ENCODE data around the gene CCNB1IP1.
"Not testable (repeated sequence)": the region's sequence is repeated elsewhere in the genome, so short reads cannot be mapped to it uniquely, and the experiment has no call there.

The CCNB1IP1 gene

DNA sequence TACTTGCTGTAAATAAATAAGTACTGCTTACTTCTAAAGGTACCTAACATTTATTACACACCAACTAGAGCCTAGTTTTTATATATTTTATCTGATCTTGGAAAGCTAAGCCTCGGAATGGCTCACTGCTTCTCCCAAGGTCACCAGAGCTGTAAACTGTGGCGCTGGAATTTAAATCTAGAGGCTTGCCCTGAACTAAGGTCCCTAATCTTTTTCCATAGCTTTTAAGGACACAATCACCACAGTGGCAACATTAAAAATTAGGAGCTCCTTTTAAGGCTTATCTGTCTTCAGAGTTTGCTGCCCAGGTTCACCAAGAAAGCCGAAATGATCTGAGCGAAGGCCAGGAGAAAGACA lies 670 bp downstream of the CCNB1IP1 start:
- no peak for DNase-seq (ENCODE audit: low read depth in 2 of 2)

DNA sequence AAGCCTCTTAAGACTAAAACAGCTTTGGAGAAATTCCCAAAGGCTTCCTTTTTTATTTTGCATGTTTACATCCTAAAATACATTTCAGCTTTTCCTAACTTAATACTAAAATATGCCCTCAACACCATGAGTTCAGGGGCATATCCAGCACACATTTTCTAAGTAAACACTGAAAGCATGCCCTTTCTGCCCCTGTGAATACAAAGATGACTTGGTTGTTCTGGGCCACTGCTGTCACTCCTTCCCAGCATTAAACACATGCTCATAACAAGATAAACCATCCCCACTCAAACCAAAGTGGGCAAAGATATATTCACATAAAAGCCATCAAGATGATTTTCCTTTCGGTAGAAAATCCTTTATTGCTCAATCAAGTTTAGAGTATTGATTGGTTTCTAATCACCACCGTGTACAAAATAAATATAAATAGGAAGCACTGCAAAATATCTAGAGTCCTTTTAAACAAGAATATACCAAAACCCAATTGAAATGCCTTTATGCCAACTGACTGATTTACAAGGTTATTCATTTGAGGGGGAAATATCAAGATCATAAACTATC lies 1.9 kb downstream of the CCNB1IP1 start:
- DNase-seq (ENCODE audit: low read depth in 2 of 2): no peak

DNA sequence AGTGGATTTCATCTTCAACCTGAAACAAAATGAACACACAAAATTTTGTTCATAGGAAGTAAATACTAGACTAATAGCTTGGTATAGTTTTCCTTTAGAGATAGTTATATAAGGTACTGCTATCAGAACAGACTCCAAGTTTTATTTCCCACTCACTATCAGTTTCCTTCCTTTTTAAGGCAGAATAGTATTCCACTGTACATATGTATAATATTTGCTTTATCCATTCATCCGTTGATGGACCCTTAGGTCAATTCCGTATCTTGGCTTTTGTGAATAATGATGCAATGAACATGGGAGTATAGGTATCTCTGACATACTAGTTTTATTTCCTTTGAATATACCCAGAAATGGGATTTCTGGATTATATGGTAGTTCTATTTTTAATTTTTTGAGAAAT lies 3.7 kb downstream of the CCNB1IP1 start:
- DNase-seq (ENCODE audit: low read depth in 2 of 2): no peak

DNA sequence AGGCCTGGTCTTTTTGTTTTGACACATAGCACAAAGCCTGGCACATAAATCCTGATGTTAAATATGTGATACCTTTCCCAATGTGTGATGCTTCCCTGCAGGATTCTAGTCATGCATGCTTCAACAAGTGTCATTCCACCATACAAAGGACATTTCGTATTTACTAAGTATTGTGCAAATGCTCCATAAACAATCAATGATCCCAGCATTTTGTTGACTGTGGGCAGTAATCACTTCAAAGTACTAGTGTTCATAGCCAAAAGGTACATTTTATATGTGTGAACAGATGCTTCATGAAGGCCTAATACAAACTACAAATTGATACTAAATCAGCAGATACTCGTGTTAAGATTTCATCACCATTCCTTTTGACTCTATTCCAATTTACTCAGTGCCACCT lies 4.4 kb downstream of the CCNB1IP1 start:
- DNase-seq (ENCODE audit: low read depth in 2 of 2): no peak

DNA sequence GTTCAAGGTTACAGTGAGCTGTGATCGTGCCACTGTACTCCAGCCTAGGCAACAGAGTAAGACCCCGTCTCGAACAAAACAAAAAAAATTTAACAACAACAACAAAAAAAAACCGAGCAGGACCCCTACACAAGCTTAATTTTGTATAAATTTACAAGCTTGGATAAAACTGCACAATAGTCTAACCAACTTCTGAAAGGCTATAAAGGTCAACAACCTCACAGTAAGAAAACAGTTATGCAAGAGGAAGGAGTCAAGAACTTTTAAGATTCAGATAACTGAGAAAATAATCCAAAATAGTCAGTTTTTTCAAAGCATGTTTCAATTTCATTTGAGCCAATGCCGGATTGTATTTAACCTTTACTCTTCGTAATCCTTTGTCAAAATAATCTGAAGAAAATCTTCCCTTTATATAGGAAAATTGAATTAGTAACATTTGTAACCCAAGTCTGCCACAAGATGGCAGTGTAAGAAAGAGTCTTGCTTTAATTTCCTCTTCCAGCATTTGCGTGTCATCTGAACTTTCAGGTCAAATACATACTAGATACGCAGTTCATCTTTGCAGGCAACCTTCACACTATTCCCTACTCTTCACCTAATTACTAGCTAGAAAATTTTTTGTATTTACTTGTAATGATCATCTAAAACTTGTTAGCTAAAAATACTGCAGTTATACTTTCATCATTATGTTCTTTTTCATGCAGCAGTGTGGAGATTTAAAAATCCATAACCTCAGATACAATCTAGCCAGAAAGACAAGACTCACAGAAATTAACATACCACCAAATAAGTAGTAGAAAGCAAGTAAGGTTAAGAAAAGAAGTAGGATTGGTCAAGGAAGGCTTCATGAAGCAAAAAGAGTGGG lies 5.8 kb downstream of the CCNB1IP1 start:
- DNase-seq (ENCODE audit: low read depth in 2 of 2): no peak

DNA sequence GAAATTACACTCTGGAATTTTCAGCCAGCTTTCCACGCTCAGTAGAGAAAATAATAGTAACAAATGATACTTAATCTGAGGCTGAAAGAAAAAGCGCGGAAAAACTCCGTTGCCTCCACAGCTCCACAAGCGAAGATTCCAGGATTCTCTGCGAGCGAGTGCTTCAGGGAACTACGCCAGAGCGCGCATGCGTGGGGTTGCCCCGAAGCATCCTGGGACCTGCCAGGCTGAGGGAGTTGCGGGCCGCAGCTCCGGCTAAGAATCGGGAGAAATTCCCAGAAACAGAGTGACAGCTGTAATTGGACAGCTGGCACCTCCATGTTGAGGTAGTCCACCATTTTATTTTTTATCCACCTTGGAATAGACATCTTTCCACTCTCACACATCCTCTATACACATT lies 15.4 kb downstream of the CCNB1IP1 start:
- no peak for DNase-seq (ENCODE audit: low read depth in 2 of 2)

DNA sequence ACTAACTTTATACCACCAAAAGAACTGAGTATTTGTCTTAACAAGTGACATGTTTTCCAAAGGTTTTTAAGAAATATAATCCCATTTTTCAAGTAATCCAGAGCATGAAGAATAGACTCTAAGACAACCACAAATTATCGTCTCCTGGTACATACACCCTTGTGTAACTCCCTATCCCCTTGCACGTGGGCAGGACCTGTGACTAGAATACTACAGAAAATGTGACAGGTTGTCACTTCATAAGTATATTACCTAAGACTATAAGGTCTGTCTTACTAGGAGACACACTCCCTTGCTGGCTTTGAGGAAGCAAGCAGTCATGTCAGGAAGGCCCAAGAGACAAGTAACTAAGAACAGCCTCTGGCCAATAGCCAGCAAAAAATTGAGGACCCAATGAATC lies 19.1 kb downstream of the CCNB1IP1 start:
- no peak for DNase-seq (ENCODE audit: low read depth in 2 of 2)

DNA sequence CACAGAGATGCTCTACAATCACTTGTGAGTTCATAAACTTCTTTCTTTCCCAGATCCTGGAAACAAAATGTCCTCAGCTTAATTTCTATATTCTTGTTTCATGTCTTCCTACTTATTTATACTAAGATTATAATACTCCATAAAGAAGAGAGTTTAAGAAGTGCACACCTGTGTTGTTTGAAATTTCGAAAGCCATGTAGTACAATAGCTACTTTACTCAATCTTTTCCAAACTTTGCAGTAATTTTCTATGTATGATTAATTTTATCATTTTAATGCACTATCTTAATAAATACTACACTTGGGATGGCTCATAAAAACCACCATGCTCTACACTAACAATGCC lies 27.0 kb downstream of the CCNB1IP1 start:
- no peak for DNase-seq (ENCODE audit: low read depth in 2 of 2)

DNA sequence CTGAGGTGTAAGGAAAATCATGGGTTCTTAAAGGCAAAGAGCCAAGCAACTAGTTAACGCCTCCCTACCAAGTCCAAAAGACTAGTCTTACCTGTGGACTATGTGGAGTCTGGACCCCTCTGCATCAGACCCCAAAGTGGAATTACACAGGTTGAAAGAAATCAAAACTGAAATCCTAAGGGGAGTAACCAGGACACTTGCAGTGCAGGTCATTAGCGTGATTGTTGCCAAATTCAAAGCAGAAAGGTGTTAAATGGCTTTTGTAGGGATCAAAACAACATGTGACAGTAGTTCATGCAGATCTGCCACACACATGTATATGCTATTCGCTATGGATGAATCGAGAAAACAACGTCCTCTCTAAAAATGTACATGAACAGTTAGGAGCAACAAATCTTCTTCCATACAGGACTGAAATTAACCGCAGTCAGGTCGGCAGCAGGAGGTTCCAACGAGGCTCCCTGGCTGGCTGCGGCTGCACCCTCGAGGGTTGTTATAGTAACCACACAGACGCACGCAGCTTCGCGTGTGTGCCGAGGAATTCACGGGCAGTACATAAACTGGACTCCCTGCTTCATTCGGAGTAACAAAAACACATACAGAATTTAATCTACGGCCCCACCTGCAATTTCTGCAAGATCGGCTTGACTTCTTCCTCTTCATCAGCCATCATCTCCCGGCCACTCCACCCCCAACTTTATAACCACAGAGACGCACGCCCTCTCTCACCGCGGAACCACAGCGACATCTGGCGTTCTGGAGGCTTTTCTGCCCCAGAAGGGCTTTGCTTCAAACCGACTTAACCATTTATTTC lies 27.6 kb downstream of the CCNB1IP1 start, which contains the start of gene TTC5:
Gene TTC5 (minus strand): TSS at position 687 of the 814 bp plus-strand sequence. CDS start 14 bp downstream, at position 673.
- DNase-seq (ENCODE audit: low read depth in 2 of 2): peak; percentile 77 to 84

DNA sequence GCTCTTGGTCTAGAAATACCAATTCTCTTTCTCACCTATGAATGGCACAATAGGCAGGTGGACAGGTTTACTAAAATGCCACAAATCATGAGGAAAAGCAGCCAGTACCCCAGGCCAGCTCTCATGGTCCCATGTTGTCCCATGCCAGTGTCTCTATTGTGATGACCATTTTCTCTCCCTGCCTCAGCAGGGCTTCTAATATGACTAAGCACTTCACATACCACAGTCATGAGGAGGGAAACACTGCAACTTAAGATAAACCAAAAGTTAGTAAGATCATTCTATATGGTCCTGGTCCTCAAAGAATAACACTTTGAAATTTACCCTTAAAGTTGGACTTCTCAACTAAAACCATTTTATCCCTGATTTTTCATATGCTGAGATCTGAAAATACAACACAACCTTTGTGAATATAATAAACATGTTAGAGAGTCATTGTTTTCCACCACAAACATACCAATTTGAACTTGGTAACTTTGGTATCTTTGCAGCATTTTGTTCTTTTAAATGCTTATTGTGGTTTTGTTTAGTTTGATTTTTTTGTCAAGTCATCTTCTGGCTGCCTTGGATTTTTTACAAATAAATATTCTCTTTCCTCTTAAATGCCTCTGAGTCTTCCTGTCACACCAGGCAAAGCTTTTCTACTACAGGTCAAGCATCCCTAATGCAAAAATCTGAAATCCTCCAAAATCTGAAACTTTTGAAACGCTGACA lies 30.9 kb downstream of the CCNB1IP1 start:
- no peak for DNase-seq (ENCODE audit: low read depth in 2 of 2)

DNA sequence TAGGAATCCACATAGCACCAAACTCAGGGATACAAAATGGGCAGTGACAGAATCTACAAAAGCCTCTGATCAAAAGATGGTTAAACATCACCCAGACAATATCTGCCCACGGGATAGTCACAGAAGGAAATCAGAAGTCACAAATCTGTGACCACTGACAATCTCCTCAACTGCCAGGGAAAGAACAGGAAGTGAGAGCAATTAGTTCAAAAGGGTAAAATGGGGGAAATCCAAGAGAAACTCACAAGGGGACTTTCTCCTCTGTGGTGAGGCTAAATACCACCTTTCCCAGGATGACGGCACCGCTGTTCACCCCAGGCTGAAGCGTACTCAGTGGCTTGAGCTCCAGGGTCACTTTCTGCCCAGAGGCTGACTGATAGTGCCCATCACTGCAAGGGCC lies 38.0 kb downstream of the CCNB1IP1 start:
- no peak for DNase-seq (ENCODE audit: low read depth in 2 of 2)

DNA sequence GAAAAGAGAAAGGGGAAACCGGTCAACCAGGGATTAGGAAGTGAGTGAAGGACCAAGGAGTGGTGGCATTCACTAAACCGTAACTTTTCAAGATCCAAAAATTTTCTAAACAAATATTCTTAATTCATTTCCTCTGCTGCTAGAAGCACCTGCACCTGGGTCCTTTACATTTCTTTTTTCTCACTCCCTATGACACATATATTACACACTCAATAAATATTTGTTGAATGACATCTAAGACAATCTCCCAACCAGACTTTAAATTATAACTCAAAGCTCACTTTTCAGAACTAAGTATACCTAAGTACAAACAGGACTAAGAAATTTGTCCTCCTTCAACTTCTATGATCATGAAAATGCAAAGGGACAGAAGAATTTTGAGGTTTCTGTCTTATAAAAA lies 38.4 kb downstream of the CCNB1IP1 start:
- DNase-seq (ENCODE audit: low read depth in 2 of 2): no peak

DNA sequence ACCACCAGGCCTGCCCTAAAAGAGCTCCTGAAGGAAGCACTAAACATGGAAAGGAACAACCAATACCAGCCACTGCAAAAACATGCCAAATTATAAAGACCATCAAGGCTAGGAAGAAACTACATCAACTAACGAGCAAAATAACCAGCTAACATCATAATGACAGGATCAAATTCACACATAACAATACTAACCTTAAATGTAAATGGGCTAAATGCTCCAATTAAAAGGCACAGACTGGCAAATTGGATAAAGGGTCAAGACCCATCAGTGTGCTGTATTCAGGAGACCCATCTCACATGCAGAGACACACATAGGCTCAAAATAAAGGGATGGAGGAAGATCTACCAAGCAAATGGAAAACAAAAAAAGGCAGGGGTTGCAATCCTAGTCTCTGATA lies 51.1 kb downstream of the CCNB1IP1 start:
- not testable (repeated sequence) for DNase-seq (ENCODE audit: low read depth in 2 of 2)

DNA sequence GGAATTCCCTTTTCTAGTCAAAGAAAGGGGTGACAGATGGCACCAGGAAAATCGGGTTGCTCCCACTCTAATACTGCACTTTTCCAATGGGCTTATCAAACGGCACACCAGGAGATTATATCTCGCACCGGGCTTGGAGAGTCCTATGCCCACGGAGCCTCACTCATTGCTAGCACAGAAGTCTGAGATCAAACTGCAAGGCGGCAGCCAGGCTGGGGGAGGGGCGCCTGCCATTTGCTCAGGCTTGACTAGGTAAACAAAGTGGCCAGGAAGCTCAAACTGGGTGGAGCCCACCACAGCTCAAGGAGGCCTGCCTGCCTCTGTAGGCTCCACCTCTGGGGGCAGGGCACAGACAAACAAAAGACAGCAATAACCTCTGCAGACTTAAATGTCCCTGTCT lies 52.8 kb downstream of the CCNB1IP1 start:
- not testable (repeated sequence) for DNase-seq (ENCODE audit: low read depth in 2 of 2)

DNA sequence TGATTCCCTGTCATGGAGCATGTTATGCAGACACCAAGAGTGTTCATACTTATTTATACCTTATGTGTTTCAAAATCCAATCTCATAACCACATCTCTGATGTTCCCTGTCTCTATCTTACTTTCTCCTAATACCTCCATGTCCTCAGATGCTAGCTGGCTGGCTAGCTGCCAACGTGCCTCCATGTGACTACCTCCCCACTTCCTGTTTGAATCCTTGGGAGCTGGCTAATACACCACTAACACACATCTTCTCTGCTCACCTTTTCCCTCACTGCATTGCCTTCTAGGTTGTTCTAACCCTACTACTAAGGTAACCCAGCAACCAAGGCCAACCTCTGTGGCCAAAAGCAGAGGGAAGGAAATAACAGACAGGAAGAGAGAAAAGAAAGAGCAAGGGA lies 54.7 kb downstream of the CCNB1IP1 start:
- DNase-seq (ENCODE audit: low read depth in 2 of 2): no peak

DNA sequence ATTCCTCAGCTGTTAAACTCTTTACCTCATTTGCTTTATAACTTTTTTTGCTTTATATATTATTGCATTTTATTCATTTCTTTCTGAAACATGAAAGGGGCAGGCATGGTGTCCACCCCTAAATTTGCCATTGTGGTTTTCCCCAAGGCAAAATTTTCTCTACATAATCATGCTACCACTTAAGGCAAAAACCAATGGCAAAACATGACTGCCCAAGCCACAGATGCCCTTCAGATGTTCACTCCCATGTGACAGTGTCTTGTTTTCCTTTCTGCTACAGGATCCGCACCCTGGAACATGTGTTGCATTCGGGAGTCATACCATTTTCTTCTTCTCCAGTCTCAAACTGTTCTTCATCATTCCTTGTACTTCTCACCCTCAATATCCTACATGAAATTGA lies 55.7 kb downstream of the CCNB1IP1 start:
- DNase-seq (ENCODE audit: low read depth in 2 of 2): no peak

DNA sequence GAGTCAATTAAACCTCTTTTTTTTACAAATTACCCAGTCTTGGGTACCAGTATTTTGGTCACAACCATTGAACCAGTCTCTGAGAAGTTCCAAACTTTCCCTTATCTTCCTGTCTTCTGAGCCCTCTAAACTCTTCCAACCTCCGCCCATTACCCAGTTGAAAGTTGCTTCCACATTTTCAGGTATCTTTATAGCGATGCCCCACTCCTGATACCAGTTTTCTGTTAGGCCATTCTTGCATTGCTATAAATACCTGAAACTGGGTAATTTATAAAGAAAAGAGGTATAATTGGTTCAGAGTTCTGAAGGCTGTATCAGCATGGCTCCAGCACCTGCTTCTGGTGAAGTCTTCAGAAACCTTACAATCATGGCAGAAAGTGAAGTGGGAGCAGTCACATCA lies 59.0 kb downstream of the CCNB1IP1 start:
- DNase-seq (ENCODE audit: low read depth in 2 of 2): no peak

DNA sequence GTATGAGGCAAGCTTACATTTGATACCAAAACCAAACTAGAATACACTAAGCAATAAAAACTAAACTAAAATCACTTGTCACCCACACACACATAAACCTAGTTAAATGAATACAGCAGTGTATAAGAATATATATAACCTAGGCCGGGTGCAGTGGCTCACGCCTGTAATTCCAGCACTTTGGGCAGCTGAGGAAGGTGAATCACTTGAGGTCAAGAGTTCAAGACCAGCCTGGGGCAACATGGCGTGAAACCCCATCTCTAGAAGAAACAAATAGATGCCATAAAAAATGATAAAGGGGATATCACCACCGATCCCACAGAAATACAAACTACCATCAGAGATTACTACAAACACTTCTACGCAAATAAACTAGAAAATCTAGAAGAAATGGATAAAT lies 68.7 kb downstream of the CCNB1IP1 start:
- not testable (repeated sequence) for DNase-seq (ENCODE audit: low read depth in 2 of 2)

DNA sequence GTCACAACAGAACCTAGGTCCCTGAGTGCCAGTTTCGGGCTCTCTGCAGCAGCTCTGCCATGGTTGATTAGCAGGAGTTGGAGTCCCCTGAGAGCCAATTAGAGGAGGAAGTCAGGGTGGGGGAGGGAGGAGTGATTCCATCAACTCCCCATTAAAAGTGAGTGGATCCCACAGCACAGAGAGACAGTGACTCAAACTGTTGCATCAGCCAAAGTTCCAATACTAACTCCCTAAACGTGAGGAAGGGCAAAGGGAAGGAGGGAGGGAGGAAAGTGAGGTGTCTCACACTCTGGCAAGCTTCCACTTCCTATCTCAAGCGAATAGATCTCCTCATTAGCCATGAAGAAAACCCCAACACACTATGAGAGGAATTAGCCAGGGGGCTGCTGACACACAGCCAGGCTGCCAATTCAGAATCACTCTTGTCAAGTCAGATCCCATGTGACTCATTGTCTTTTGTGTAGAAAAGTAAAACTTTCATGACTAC lies 70.4 kb downstream of the CCNB1IP1 start:
- no peak for DNase-seq (ENCODE audit: low read depth in 2 of 2)

Measured in stimulated activated CD4-positive, alpha-beta T cell treated with anti-CD3 and anti-CD28 coated beads, Interleukin-12 subunit alpha, Interleukin-12 subunit beta, amount 100 ng/mL, for 24 hours (primary cell).